Transverse colon (tissue), 4 donors: ENCODE data around the gene NPRL2. TPM values are rescaled to one million over a fixed set of nuclear protein-coding genes. Genes with fewer than 3 reads are reported as not detected.

Experiments used
- DNase-seq: peaks from one replicate; pipeline ENCODE4 v3.0.0-alpha.2; 2019
- H3K27ac ChIP-seq, 4 donors: fragments of 200-600 bp; sonication (generic); 2 replicates each; pipeline ENCODE4 v1.5.1; 2016 to 2018; ENCODE audit warnings: inconsistent platforms in 4 of 4
- H3K27me3 ChIP-seq: fragments of 200-600 bp; sonication (generic); 2 replicates; pipeline ENCODE4 v1.5.1; 2017; ENCODE audit warnings: inconsistent platforms
- H3K36me3 ChIP-seq, 4 donors: fragments of 200-600 bp; sonication (generic); 2 replicates each; pipeline ENCODE4 v1.5.1; 2017 to 2019; ENCODE audit warnings: inconsistent platforms in 4 of 4
- H3K4me1 ChIP-seq, 4 donors: fragments of 200-600 bp; sonication (generic); 2 replicates each; pipeline ENCODE4 v1.5.1; 2017 to 2020; ENCODE audit warnings: inconsistent platforms in 4 of 4
- H3K4me3 ChIP-seq, 4 donors: fragments of 200-600 bp; sonication (generic); 1 replicate in 1 of 4; 2 replicates in 3 of 4; pipeline versions ENCODE4 v1.5.1 to v1.6.1; 2017 to 2019; ENCODE audit warnings: inconsistent platforms in 4 of 4
- H3K9me3 ChIP-seq, 2 donors: fragments of 200-600 bp; sonication (generic); 2 replicates each; pipeline ENCODE4 v1.5.1; 2017 to 2019; ENCODE audit warnings: inconsistent platforms in 2 of 2
- EP300 ChIP-seq: sonication (generic); formaldehyde crosslinking; IDR thresholded peaks from one replicate; pipeline ENCODE4 v1.6.1; 2017; ENCODE audit warnings: antibody characterized with exemption, low read depth
- POLR2A ChIP-seq: fragments of 450-650 bp; IDR thresholded peaks from one replicate; pipeline ENCODE4 v1.6.1; 2016; ENCODE audit warnings: antibody characterized with exemption, mild to moderate bottlenecking, moderate library complexity
- POLR2AphosphoS5 ChIP-seq, 3 donors: sonication (generic); formaldehyde crosslinking; IDR thresholded peaks; one replicate each; pipeline ENCODE4 v1.6.1; 2016; ENCODE audit warnings: antibody characterized with exemption in 3 of 3
- WGBS, 2 donors: methylation state at CpG; one replicate each; pipeline ENCODE4 v1.1.5; 2018; ENCODE audit warnings: low coverage in 1 of 2; 5-methylcytosine and 5-hydroxymethylcytosine counted together
- in situ Hi-C, 4 donors: fragments of 200-750 bp; cut with MboI; loops; one replicate each; pipeline versions ENCODE4 v1.15.0 to v1.15.1; 2017; ENCODE audit warnings: low sequenced_read_pairs in 3 of 4, low pct_ligation_motif_present in 1 of 4, low pct_unique_long_range_greater_than_20kb in 1 of 4
- intact Hi-C: fragments of 100-400 bp; cut with DNase I; formaldehyde crosslinking; loops from one replicate; pipeline ENCODE4 v1.15.1; 2023; ENCODE audit warnings: low total_unique reads
- total RNA-seq, 4 donors: library from RNA; depleted of rRNA; stranded (reverse); fragments of >200 nt; gene quantifications; one replicate each; pipeline ENCODE4 v1.1.0, GENCODE V29; 2016
- TF ChIP-seq, protein P1 (sequence below), 5 experiments: fragments of 200-600 bp in 3 of 5; fragments of 450-650 bp in 2 of 5; sonication (generic) in 3 of 5; IDR thresholded peaks; 1 replicate in 2 of 5; 2 replicates in 3 of 5; pipeline ENCODE4 v1.5.1; 2016 to 2017; ENCODE audit warnings: antibody characterized with exemption in 5 of 5, inconsistent platforms in 3 of 5, mild to moderate bottlenecking in 2 of 5, moderate library complexity in 1 of 5

Gene NPRL2
- total RNA-seq, result 10 to 100 TPM in 2 of 4 donors, 1 to 10 TPM in 2; 6.0 to 29.2 (median 13.1) TPM

DNA sequence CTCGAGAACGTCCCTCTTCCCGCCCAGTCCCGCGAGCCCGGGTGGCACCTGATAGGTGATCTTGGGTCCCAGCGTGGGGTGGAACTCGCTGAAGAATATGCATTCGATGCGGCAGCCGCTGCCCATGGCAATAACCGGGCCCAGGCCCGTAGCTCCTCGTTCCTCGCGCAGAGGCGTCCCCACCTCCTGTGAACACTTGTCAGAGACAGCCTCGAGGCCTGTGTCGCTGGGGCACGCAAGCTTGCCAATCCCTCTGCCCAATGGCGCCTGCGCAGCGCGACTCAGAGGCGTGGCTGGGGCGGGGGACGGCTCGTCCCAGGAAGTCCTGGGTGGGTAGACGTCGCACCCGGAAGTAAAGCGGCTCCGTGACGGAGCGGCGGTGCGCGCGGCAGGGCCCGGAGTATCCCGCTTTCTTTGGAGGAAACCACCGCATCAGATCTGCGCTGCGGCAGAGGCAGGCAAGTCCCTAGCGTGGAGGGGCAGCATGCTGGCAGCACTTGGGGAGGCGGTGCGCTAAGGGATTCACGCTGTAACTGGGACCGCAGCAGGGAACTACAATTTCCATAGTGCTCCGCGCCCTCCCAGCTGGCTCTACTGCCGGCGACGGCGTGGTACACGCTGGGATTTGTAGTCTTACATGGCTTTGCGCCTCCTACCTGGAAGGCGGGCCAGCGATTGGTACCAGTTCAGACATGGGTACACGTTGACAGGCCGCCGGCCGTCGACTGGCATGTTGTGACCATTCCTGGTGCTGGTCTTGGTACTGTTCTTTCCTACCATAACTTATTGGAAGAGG lies at the start of gene NPRL2, which contains the start of gene CYB561D2:
Gene NPRL2, minus strand, starts transcription at position 249 of the 796 bp plus-strand sequence. Its CDS starts 123 bp downstream, at position 126.
Gene CYB561D2, plus strand, starts transcription at position 336 of the 796 bp plus-strand sequence. CDS start 572 bp downstream, outside the sequence.
- Histone ChIP-seq H3K4me3 (peak within 1 kb of the TSS; percentile 51 to 73 (median 66)), H3K36me3 (peaks cover 0 to 15% (median 6%) of the 10 kb centered on the region in 4 donors), H3K9me3 (no peaks in the 10 kb centered on the region), H3K4me1 (peaks cover 21 to 39% (median 30%) of the 10 kb centered on the region in 4 donors), H3K27ac (peak within 1 kb of the TSS; percentile 86 to 95 (median 92)), H3K27me3 (no peaks in the 10 kb centered on the region)
- in situ Hi-C loops, result loop anchor here in 1 of 4 donors (25.0 kb wide), 1 partner anchor 212 kb away; the partner anchor contains the start of genes C3orf18 and HEMK1
- 0% methylated on average over 36 of the region's 64 CpGs; no CpG with 5 or more reads in 1 of the 2 donors for WGBS, 2 donors
- intact Hi-C loops, result no loop called here
- DNase-seq, result peak; percentile 99
- peak; percentile 89 to 97 (median 90) for TF ChIP-seq POLR2AphosphoS5 (IDR thresholded peaks at IDR 0.05)
- peak; percentile 93 for TF ChIP-seq POLR2A
- TF ChIP-seq, protein P1, sequence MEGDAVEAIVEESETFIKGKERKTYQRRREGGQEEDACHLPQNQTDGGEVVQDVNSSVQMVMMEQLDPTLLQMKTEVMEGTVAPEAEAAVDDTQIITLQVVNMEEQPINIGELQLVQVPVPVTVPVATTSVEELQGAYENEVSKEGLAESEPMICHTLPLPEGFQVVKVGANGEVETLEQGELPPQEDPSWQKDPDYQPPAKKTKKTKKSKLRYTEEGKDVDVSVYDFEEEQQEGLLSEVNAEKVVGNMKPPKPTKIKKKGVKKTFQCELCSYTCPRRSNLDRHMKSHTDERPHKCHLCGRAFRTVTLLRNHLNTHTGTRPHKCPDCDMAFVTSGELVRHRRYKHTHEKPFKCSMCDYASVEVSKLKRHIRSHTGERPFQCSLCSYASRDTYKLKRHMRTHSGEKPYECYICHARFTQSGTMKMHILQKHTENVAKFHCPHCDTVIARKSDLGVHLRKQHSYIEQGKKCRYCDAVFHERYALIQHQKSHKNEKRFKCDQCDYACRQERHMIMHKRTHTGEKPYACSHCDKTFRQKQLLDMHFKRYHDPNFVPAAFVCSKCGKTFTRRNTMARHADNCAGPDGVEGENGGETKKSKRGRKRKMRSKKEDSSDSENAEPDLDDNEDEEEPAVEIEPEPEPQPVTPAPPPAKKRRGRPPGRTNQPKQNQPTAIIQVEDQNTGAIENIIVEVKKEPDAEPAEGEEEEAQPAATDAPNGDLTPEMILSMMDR (IDR thresholded peaks at IDR 0.05), result peak in 1 of 5 experiments; percentile 8
- TF ChIP-seq EP300, result no peak

DNA sequence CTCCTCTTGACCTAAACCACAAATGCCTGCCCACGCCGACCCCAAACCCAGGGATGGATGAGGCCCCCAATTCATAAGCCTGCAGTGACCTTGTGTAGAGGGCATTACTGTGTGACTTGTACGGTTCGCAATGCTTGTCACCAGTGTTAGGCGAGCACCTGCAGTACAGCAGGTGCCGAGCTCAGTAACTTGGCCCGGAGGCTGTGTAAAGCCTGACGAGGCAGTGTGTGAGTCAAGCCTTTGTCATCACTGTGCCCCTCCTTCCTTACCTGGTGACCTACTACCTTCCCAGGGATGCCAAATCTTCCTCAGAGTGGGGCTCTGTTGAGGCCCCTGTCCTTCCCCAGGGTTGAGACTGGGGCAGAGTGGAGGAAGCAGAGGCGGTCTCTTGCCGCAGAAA lies 45.9 kb upstream of the NPRL2 start:
- Histone ChIP-seq H3K4me1 (no peaks in the 10 kb centered on the region), H3K36me3 (no peaks in the 10 kb centered on the region), H3K27me3 (no peaks in the 10 kb centered on the region), H3K27ac (no peak overlapping the region), H3K9me3 (no peaks in the 10 kb centered on the region), H3K4me3 (no peak overlapping the region)
- in situ Hi-C loops, result no loop called here
- WGBS, 2 donors, result 84% methylated on average over 10 of the region's 10 CpGs; no CpG with 5 or more reads in 1 of the 2 donors
- intact Hi-C loops, result no loop called here
- DNase-seq, result no peak
- TF ChIP-seq, protein P1 (IDR thresholded peaks at IDR 0.05), result no peak
- TF ChIP-seq POLR2AphosphoS5 (IDR thresholded peaks at IDR 0.05) (no peak), POLR2A (no peak), EP300 (no peak)

DNA sequence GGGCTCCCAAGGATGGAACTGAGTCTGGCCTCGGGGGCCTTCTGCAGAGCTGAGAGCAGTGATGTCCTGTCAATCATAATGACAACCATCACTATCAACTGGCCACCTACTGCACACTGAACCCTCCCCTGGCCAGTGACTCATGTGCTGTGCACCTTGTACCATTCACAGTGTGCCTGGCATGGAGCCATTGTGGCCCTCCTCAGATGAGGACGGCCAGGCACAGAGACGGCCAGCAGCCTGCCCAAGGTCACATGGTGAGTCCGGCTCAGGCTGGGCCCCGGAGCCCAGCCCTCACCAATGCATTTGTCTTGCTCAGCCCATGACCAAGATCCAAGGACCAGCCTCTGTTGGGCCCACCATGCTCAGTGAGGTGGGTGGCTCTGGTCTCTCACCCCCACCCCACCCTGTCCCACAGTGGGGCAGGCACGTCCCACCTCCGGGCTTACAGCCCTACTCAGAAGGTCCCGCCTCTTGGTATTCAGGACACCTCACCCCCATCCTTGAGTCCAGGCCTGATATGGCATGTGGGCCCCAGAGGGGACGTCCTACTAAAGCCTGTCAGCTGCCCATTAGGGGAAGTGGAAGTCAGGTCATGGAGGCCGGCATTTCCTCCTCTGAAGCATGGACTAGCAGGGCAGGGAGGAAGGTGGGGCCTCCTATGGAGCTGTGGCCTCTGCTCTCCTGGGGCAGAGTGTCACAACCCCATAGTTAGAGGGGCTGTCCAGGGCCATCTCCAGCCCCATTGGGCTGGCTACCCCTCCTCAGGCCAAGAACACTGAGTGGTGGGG lies 44.7 kb upstream of the NPRL2 start:
- Histone ChIP-seq H3K4me1 (peaks cover 3 to 7% (median 6%) of the 10 kb centered on the region in 4 donors), H3K27ac (no peak overlapping the region), H3K27me3 (no peaks in the 10 kb centered on the region), H3K4me3 (no peak overlapping the region), H3K36me3 (no peaks in the 10 kb centered on the region), H3K9me3 (no peaks in the 10 kb centered on the region)
- TF ChIP-seq EP300, result no peak
- TF ChIP-seq, protein P1 (IDR thresholded peaks at IDR 0.05), result no peak
- TF ChIP-seq POLR2A, result no peak
- no peak for TF ChIP-seq POLR2AphosphoS5 (IDR thresholded peaks at IDR 0.05)
- 88% methylated on average over 10 of the region's 10 CpGs; no CpG with 5 or more reads in 1 of the 2 donors for WGBS, 2 donors
- in situ Hi-C loops (no loop called here), intact Hi-C loops (no loop called here)
- no peak for DNase-seq

DNA sequence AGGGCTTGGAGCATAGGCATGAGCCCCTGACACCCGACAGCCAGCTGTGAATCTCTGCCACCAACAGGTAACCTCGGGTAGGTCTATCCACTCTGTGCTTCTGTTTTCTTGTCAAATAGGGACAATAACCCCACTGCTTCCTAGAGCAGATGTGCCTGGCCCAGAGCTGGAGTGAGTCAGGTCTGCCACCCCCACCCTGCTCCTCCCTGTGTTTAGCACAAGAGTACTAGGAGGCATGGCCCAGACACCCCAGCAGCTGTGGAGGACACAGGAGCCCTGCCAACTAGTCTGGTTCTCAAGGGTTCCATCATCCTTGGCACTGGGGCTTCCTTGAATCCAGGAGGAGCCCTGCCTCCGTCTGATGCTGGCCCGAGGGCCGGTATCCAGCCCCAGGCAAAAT lies 42.5 kb upstream of the NPRL2 start:
- H3K27ac ChIP-seq, result no peak overlapping the region
- no peaks in the 10 kb centered on the region for H3K27me3 ChIP-seq
- in situ Hi-C loops, result no loop called here
- H3K9me3 ChIP-seq, result no peaks in the 10 kb centered on the region
- TF ChIP-seq POLR2A (no peak), EP300 (no peak), POLR2AphosphoS5 (IDR thresholded peaks at IDR 0.05) (no peak)
- TF ChIP-seq, protein P1 (IDR thresholded peaks at IDR 0.05), result no peak
- H3K4me3 ChIP-seq, result no peak overlapping the region
- no peak for DNase-seq
- H3K4me1 ChIP-seq, result peaks cover 3 to 7% (median 6%) of the 10 kb centered on the region in 4 donors
- intact Hi-C loops, result no loop called here
- no peaks in the 10 kb centered on the region for H3K36me3 ChIP-seq
- WGBS, 2 donors, result 78% methylated on average over 5 of the region's 5 CpGs; no CpG with 5 or more reads in 1 of the 2 donors
